Measurements from ENCODE around the gene PCDHGA10. TPM values are rescaled to one million over a fixed set of nuclear protein-coding genes. Genes with fewer than 3 reads are reported as not detected.
"Not testable (repeated sequence)": the region's sequence is repeated elsewhere in the genome, so short reads cannot be mapped to it uniquely, and the experiment has no call there.

PCDHGA10 gene
- total and polyA plus RNA-seq, 3 donors from 2014 or later = 1.2 to 11.7 (median 11.3) TPM

GRCh38 chr5:141430332-141431113, 17.7 kb downstream of the PCDHGA10 start, which contains the start of gene PCDHGA12:
PCDHGA12 (plus strand) TSS chr5:141430507; CDS start chr5:141430760, 253 bp downstream.
- Histone ChIP-seq H3K9me3 (no peaks in the 10 kb centered on the region), H3K27me3 (no peaks in the 10 kb centered on the region), H3K27ac (no peak within 1 kb of the TSS), H3K36me3 (ENCODE audit: low read depth, missing control alignments) (no peaks in the 10 kb centered on the region), H3K4me3 (peak within 1 kb of the TSS; percentile 26 to 38), H3K4me1 (no peaks in the 10 kb centered on the region)
- WGBS, 2 donors = 15 to 16% methylated on average over 32 to 33 of the region's 33 CpGs
- intact Hi-C loops (cut with DNase I; ENCODE audit: low total_unique reads) = no loop called here
- no peak for DNase-seq
- TF ChIP-seq CTCF (IDR thresholded peaks at IDR 0.05) (peak in 2 of 3 experiments; percentile 25 to 38), POLR2A (IDR thresholded peaks at IDR 0.05) (no peak)

- peak overlapping the region; percentile 26 to 38 for H3K4me3 ChIP-seq
Measured at GRCh38 chr5:141431286-141431685, 18.5 kb downstream of the PCDHGA10 start.

GRCh38 chr5:141432308-141432707, 19.5 kb downstream of the PCDHGA10 start:
- DNase-seq; H3K4me1 ChIP-seq; H3K27ac ChIP-seq; H3K36me3 ChIP-seq (ENCODE audit: low read depth, missing control alignments); H3K27me3 ChIP-seq; intact Hi-C loops (cut with DNase I; ENCODE audit: low total_unique reads); H3K9me3 ChIP-seq; H3K4me3 ChIP-seq: not testable (repeated sequence)
- WGBS, 2 donors = 24 to 26% methylated on average over 5 to 38 of the region's 38 CpGs

More at GRCh38 chr5:141431286-141431685, 18.5 kb downstream of the PCDHGA10 start:
- WGBS, 2 donors = 7 to 14% methylated on average over 3 to 37 of the region's 37 CpGs
- no peak for DNase-seq
- H3K27me3 ChIP-seq = no peaks in the 10 kb centered on the region
- no peaks in the 10 kb centered on the region for H3K4me1 ChIP-seq
- intact Hi-C loops (cut with DNase I; ENCODE audit: low total_unique reads) = no loop called here
- H3K9me3 ChIP-seq = no peaks in the 10 kb centered on the region
- no peak for TF ChIP-seq POLR2A (IDR thresholded peaks at IDR 0.05)
- no peak for TF ChIP-seq CTCF (IDR thresholded peaks at IDR 0.05)
- H3K27ac ChIP-seq = no peak overlapping the region
- no peaks in the 10 kb centered on the region for H3K36me3 ChIP-seq (ENCODE audit: low read depth, missing control alignments)

GRCh38 chr5:141432726-141433125, 19.9 kb downstream of the PCDHGA10 start:
- H3K9me3 ChIP-seq; DNase-seq; H3K27me3 ChIP-seq; H3K4me3 ChIP-seq; H3K36me3 ChIP-seq (ENCODE audit: low read depth, missing control alignments); H3K27ac ChIP-seq; H3K4me1 ChIP-seq; intact Hi-C loops (cut with DNase I; ENCODE audit: low total_unique reads): not testable (repeated sequence)
- WGBS, 2 donors = 16 to 29% methylated on average over 19 to 29 of the region's 29 CpGs

GRCh38 chr5:141434006-141434405, 21.2 kb downstream of the PCDHGA10 start:
- intact Hi-C loops (cut with DNase I; ENCODE audit: low total_unique reads) = no loop called here
- Histone ChIP-seq H3K9me3 (no peaks in the 10 kb centered on the region), H3K36me3 (ENCODE audit: low read depth, missing control alignments) (no peaks in the 10 kb centered on the region), H3K4me3 (no peak overlapping the region), H3K27ac (no peak overlapping the region), H3K4me1 (no peaks in the 10 kb centered on the region), H3K27me3 (no peaks in the 10 kb centered on the region)
- no peak for TF ChIP-seq POLR2A (IDR thresholded peaks at IDR 0.05)
- TF ChIP-seq CTCF (IDR thresholded peaks at IDR 0.05) = no peak
- 58 to 76% methylated on average over 2 of the region's 2 CpGs for WGBS, 2 donors
- no peak for DNase-seq

GRCh38 chr5:141437221-141437620, 24.4 kb downstream of the PCDHGA10 start:
- H3K4me3 ChIP-seq = no peak overlapping the region
- no peaks in the 10 kb centered on the region for H3K4me1 ChIP-seq
- TF ChIP-seq CTCF (IDR thresholded peaks at IDR 0.05) (no peak), POLR2A (IDR thresholded peaks at IDR 0.05) (no peak)
- H3K27me3 ChIP-seq = no peaks in the 10 kb centered on the region
- no peaks in the 10 kb centered on the region for H3K9me3 ChIP-seq
- intact Hi-C loops (cut with DNase I; ENCODE audit: low total_unique reads) = no loop called here
- H3K36me3 ChIP-seq (ENCODE audit: low read depth, missing control alignments) = no peaks in the 10 kb centered on the region
- 83 to 86% methylated on average over 2 of the region's 2 CpGs for WGBS, 2 donors
- no peak for DNase-seq
- H3K27ac ChIP-seq = no peak overlapping the region

All from testis (tissue), 3 donors.